MCF 10A (cell line): Measurements from ENCODE around the gene CHD3. TPM values are rescaled to one million over a fixed set of nuclear protein-coding genes. Genes with fewer than 3 reads are reported as not detected.

Experiments
- BruUV-seq: library from RNA; stranded (reverse); fragments of 400-500 nt; replicated peaks from 2 replicates; lab custom pipeline; 2021; lab: Mats Ljungman, UMichigan
- CTCF ChIA-PET: fragments of 300-600 bp; sonication (Branson Sonifier 250); formaldehyde crosslinking; extraction: SDS; loops from one replicate; lab custom pipeline; 2021; ENCODE audit warnings: antibody characterized with exemption, inconsistent platforms; lab: Yijun Ruan, JAX
- POLR2A ChIA-PET: fragments of 300-600, 350-650 bp; sonication (Branson Sonifier 250); formaldehyde crosslinking; extraction: SDS; loops from one replicate; lab custom pipeline; 2020; ENCODE audit warnings: antibody characterized with exemption, inconsistent platforms; lab: Yijun Ruan, JAX
- DNase-seq: peaks from one replicate; pipeline ENCODE4 v3.0.0-alpha.2; 2018; ENCODE audit not compliant: unreplicated experiment
- H3K27ac Mint-ChIP-seq: one replicate; pipeline ENCODE4 v1.8.0; 2022; ENCODE audit warnings: mild to moderate bottlenecking, low read depth, mixed read lengths; ENCODE audit not compliant: unreplicated experiment
- H3K27me3 Mint-ChIP-seq: one replicate; pipeline ENCODE4 v1.8.0; 2022; ENCODE audit warnings: mixed read lengths; ENCODE audit not compliant: insufficient read depth, unreplicated experiment
- H3K36me3 Mint-ChIP-seq: one replicate; pipeline ENCODE4 v1.8.0; 2022; ENCODE audit warnings: mild to moderate bottlenecking, moderate library complexity, mixed read lengths; ENCODE audit not compliant: insufficient read depth, unreplicated experiment
- H3K4me1 Mint-ChIP-seq: one replicate; pipeline ENCODE4 v1.8.0; 2022; ENCODE audit warnings: mixed read lengths; ENCODE audit not compliant: insufficient read depth, unreplicated experiment
- H3K4me3 Mint-ChIP-seq: one replicate; pipeline ENCODE4 v1.8.0; 2022; ENCODE audit warnings: mild to moderate bottlenecking, moderate library complexity, mixed read lengths; ENCODE audit not compliant: unreplicated experiment
- H3K9me3 Mint-ChIP-seq: one replicate; pipeline ENCODE4 v1.8.0; 2022; ENCODE audit warnings: mixed read lengths; ENCODE audit not compliant: unreplicated experiment
- intact Hi-C: fragments of 100-400 bp; cut with micrococcal nuclease; formaldehyde crosslinking; loops from 2 replicates; pipeline ENCODE4 v1.14.1; 2022
- total RNA-seq: library from RNA; stranded (reverse); gene quantifications from 2 replicates; pipeline ENCODE4 v1.2.3, GENCODE V29; 2022
- TF ChIP-seq, protein P1 (sequence below): fragments of 200-600 bp; IDR thresholded peaks from one replicate; pipeline ENCODE4 v1.8.0; 2022; ENCODE audit warnings: antibody characterized with exemption, mild to moderate bottlenecking; ENCODE audit not compliant: unreplicated experiment

Gene CHD3
- total RNA-seq, 1 experiment from 2014 or later: 87.1 TPM

DNA sequence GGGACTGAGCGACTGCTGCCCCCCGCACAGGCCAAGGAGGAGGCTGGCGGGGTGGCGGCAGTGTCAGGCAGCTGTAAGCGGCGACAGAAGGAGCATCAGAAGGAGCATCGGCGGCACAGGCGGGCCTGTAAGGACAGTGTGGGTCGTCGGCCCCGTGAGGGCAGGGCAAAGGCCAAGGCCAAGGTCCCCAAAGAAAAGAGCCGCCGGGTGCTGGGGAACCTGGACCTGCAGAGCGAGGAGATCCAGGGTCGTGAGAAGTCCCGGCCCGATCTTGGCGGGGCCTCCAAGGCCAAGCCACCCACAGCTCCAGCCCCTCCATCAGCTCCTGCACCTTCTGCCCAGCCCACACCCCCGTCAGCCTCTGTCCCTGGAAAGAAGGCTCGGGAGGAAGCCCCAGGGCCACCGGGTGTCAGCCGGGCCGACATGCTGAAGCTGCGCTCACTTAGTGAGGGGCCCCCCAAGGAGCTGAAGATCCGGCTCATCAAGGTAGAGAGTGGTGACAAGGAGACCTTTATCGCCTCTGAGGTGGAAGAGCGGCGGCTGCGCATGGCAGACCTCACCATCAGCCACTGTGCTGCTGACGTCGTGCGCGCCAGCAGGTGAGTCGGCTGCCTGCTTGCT is 39.3 kb upstream of the CHD3 start:
- ChIA-PET POLR2A (interaction anchor here (0.6 to 3.2 kb wide), 3 partner anchors 15 to 121 kb away, joined by 3 to 21 read pairs (median 3); partner anchors contain the start of gene KDM6B), CTCF (interaction anchor here (0.7 to 1.0 kb wide), 3 partner anchors 14 to 670 kb away, joined by 3 read pairs; no protein-coding TSS in a partner anchor)
- no TSS peak for BruUV-seq
- DNase-seq: no peak
- no peaks in the 10 kb centered on the region for H3K27me3 Mint-ChIP-seq
- TF ChIP-seq, protein P1, sequence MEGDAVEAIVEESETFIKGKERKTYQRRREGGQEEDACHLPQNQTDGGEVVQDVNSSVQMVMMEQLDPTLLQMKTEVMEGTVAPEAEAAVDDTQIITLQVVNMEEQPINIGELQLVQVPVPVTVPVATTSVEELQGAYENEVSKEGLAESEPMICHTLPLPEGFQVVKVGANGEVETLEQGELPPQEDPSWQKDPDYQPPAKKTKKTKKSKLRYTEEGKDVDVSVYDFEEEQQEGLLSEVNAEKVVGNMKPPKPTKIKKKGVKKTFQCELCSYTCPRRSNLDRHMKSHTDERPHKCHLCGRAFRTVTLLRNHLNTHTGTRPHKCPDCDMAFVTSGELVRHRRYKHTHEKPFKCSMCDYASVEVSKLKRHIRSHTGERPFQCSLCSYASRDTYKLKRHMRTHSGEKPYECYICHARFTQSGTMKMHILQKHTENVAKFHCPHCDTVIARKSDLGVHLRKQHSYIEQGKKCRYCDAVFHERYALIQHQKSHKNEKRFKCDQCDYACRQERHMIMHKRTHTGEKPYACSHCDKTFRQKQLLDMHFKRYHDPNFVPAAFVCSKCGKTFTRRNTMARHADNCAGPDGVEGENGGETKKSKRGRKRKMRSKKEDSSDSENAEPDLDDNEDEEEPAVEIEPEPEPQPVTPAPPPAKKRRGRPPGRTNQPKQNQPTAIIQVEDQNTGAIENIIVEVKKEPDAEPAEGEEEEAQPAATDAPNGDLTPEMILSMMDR: no peak
- no peaks in the 10 kb centered on the region for H3K4me1 Mint-ChIP-seq
- H3K36me3 Mint-ChIP-seq: peaks cover 46% of the 10 kb centered on the region
- H3K27ac Mint-ChIP-seq: no peak overlapping the region
- H3K4me3 Mint-ChIP-seq: no peak overlapping the region
- intact Hi-C loops: no loop called here
- no peaks in the 10 kb centered on the region for H3K9me3 Mint-ChIP-seq

GRCh38 chr17:7849751-7850504 is 38.7 kb upstream of the CHD3 start:
- Mint-ChIP-seq H3K27me3 (no peaks in the 10 kb centered on the region), H3K27ac (no peak overlapping the region), H3K4me1 (no peaks in the 10 kb centered on the region), H3K36me3 (peaks cover 40% of the 10 kb centered on the region), H3K9me3 (no peaks in the 10 kb centered on the region), H3K4me3 (no peak overlapping the region)
- CTCF ChIA-PET: interaction anchor here (0.6 to 3.0 kb wide), 11 partner anchors 13 to 270 kb away, joined by 3 to 27 read pairs (median 3); partner anchors contain the start of gene KDM6B
- intact Hi-C loops: no loop called here
- BruUV-seq: no TSS peak
- DNase-seq: no peak
- POLR2A ChIA-PET: interaction anchor here (0.6 to 3.2 kb wide), 4 partner anchors 14 to 122 kb away, joined by 3 to 21 read pairs (median 3); partner anchors contain the start of gene KDM6B
- TF ChIP-seq, protein P1: no peak

- BruUV-seq: no TSS peak
Measured at GRCh38 chr17:7850701-7851437, 37.7 kb upstream of the CHD3 start.

More at GRCh38 chr17:7850701-7851437, 37.7 kb upstream of the CHD3 start:
- Mint-ChIP-seq H3K9me3 (no peaks in the 10 kb centered on the region), H3K27me3 (no peaks in the 10 kb centered on the region), H3K4me1 (peaks cover 4% of the 10 kb centered on the region), H3K27ac (no peak overlapping the region), H3K4me3 (no peak overlapping the region), H3K36me3 (peaks cover 39% of the 10 kb centered on the region)
- ChIA-PET POLR2A (interaction anchor here (0.9 to 3.2 kb wide), 4 partner anchors 8 to 107 kb away, joined by 3 to 21 read pairs (median 8); partner anchors contain the start of gene KDM6B), CTCF (interaction anchor here (0.6 to 3.0 kb wide), 19 partner anchors 10 to 271 kb away, joined by 3 to 27 read pairs (median 4); partner anchors contain the start of genes KDM6B and TP53)
- DNase-seq: no peak
- TF ChIP-seq, protein P1: no peak
- intact Hi-C loops: loop anchor here (1.0 kb wide), 3 partner anchors 17 to 108 kb away; partner anchors contain the start of gene KDM6B
